HG03196 (cell line): Measurements from ENCODE around the gene KLHDC7B.
"Not testable (repeated sequence)": the region's sequence is repeated elsewhere in the genome, so short reads cannot be mapped to it uniquely, and the experiment has no call there.

ENCODE experiments used
- ATAC-seq: cut with Tn5 transposase; IDR thresholded peaks from one replicate; pipeline ENCODE4 v1.9.1; 2021; ENCODE audit not compliant: unreplicated experiment

The KLHDC7B gene

GRCh38 chr22:50517495-50518260 lies 28.0 kb upstream of the KLHDC7B start:
- ATAC-seq = no peak

GRCh38 chr22:50518606-50519005 lies 27.1 kb upstream of the KLHDC7B start:
- ATAC-seq = no peak

- no peak for ATAC-seq
Measured at GRCh38 chr22:50519151-50519550, 26.5 kb upstream of the KLHDC7B start.

GRCh38 chr22:50520184-50520583 lies 25.5 kb upstream of the KLHDC7B start:
- not testable (repeated sequence) for ATAC-seq

- ATAC-seq = no peak
Measured at GRCh38 chr22:50520826-50521453, 24.8 kb upstream of the KLHDC7B start.

- ATAC-seq = no peak
Measured at GRCh38 chr22:50521710-50522109, 24.0 kb upstream of the KLHDC7B start.

- ATAC-seq = no peak
Measured at GRCh38 chr22:50522208-50522805, 23.4 kb upstream of the KLHDC7B start.

- ATAC-seq = no peak
Measured at GRCh38 chr22:50522806-50523438, 22.8 kb upstream of the KLHDC7B start.

- no peak for ATAC-seq
Measured at GRCh38 chr22:50523458-50523805, 22.3 kb upstream of the KLHDC7B start.

GRCh38 chr22:50523806-50524675 lies 21.7 kb upstream of the KLHDC7B start:
- ATAC-seq = no peak

- no peak for ATAC-seq
Measured at GRCh38 chr22:50524676-50525103, 21.0 kb upstream of the KLHDC7B start.

- ATAC-seq = peak; percentile 38
Measured at GRCh38 chr22:50525104-50525857, 20.4 kb upstream of the KLHDC7B start, which contains the start of gene SCO2. TSS of gene SCO2 (minus strand) at chr22:50525598. CDS start at chr22:50524411, 1,187 bp downstream.

GRCh38 chr22:50525858-50526107 lies 19.9 kb upstream of the KLHDC7B start:
- ATAC-seq = peak; percentile 6

- peak; percentile 26 for ATAC-seq
Measured at GRCh38 chr22:50526108-50526833, 19.4 kb upstream of the KLHDC7B start.

- peak; percentile 11 for ATAC-seq
Measured at GRCh38 chr22:50526834-50527801, 18.6 kb upstream of the KLHDC7B start.

- no peak for ATAC-seq
Measured at GRCh38 chr22:50527921-50528681, 17.6 kb upstream of the KLHDC7B start.

GRCh38 chr22:50528682-50529415 lies 16.9 kb upstream of the KLHDC7B start:
- ATAC-seq = no peak
